Stomach smooth muscle (tissue), 2 donors: ENCODE results near the gene ZNF407.

ENCODE experiments used
- H3K27ac ChIP-seq: one replicate; pipeline ENCODE4 v1.7.0; 2013; ENCODE audit warnings: mild to moderate bottlenecking, low read length, inconsistent platforms
- H3K27me3 ChIP-seq, 2 donors: one replicate each; pipeline ENCODE4 v1.7.0; 2013; ENCODE audit warnings: low read length in 2 of 2; ENCODE audit not compliant: insufficient read depth in 2 of 2, control insufficient read depth in 1 of 2
- H3K36me3 ChIP-seq, 2 donors: one replicate each; pipeline ENCODE4 v1.7.0; 2013; ENCODE audit warnings: low read length in 2 of 2; ENCODE audit not compliant: control insufficient read depth in 2 of 2, insufficient read depth in 2 of 2
- H3K4me1 ChIP-seq: one replicate; pipeline ENCODE4 v1.7.0; 2013; ENCODE audit warnings: low read length; ENCODE audit not compliant: control insufficient read depth, insufficient read depth
- H3K4me3 ChIP-seq, 2 donors: one replicate each; pipeline ENCODE4 v1.7.0; 2013; ENCODE audit warnings: low read length in 2 of 2
- H3K9ac ChIP-seq, 2 donors: one replicate each; pipeline ENCODE4 v1.7.0; 2013; ENCODE audit warnings: low read length in 2 of 2, mild to moderate bottlenecking in 1 of 2
- H3K9me3 ChIP-seq, 2 donors: one replicate each; pipeline ENCODE4 v1.7.0; 2013; ENCODE audit warnings: low read length in 2 of 2; ENCODE audit not compliant: control insufficient read depth in 2 of 2
- donor health status: healthy.
- donor health status: Pancreatic carcinoma.

Gene ZNF407

GRCh38 chr18:75109819-75110218 lies 512.1 kb downstream of the ZNF407 start:
- H3K27ac ChIP-seq = no peak overlapping the region

GRCh38 chr18:75110311-75110710 lies 512.6 kb downstream of the ZNF407 start:
- Histone ChIP-seq H3K9me3 (no peaks in the 10 kb centered on the region), H3K4me3 (no peak overlapping the region), H3K36me3 (no peaks in the 10 kb centered on the region), H3K9ac (no peak overlapping the region), H3K27ac (no peak overlapping the region), H3K27me3 (no peaks in the 10 kb centered on the region), H3K4me1 (peaks cover 8% of the 10 kb centered on the region)

More at GRCh38 chr18:75109819-75110218, 512.1 kb downstream of the ZNF407 start:
- Histone ChIP-seq H3K4me1 (peaks cover 8% of the 10 kb centered on the region), H3K36me3 (no peaks in the 10 kb centered on the region), H3K9me3 (no peaks in the 10 kb centered on the region), H3K4me3 (no peak overlapping the region), H3K27me3 (no peaks in the 10 kb centered on the region), H3K9ac (no peak overlapping the region)

GRCh38 chr18:75110846-75111415 lies 513.3 kb downstream of the ZNF407 start:
- no peak overlapping the region for H3K27ac ChIP-seq
- no peaks in the 10 kb centered on the region for H3K9me3 ChIP-seq
- no peaks in the 10 kb centered on the region for H3K36me3 ChIP-seq
- H3K4me1 ChIP-seq = peaks cover 8% of the 10 kb centered on the region
- H3K27me3 ChIP-seq = peaks cover 0 to 1% of the 10 kb centered on the region in 2 donors
- no peak overlapping the region for H3K4me3 ChIP-seq
- H3K9ac ChIP-seq = no peak overlapping the region

GRCh38 chr18:75111760-75112159 lies 514.1 kb downstream of the ZNF407 start:
- no peaks in the 10 kb centered on the region for H3K36me3 ChIP-seq
- no peak overlapping the region for H3K27ac ChIP-seq
- no peak overlapping the region for H3K4me3 ChIP-seq
- no peaks in the 10 kb centered on the region for H3K9me3 ChIP-seq
- peaks cover 0 to 3% of the 10 kb centered on the region in 2 donors for H3K27me3 ChIP-seq
- peaks cover 8% of the 10 kb centered on the region for H3K4me1 ChIP-seq
- H3K9ac ChIP-seq = no peak overlapping the region

GRCh38 chr18:75112186-75113096 lies 514.8 kb downstream of the ZNF407 start:
- no peaks in the 10 kb centered on the region for H3K36me3 ChIP-seq
- H3K4me3 ChIP-seq = no peak overlapping the region
- peaks cover 0 to 3% of the 10 kb centered on the region in 2 donors for H3K27me3 ChIP-seq
- H3K9me3 ChIP-seq = no peaks in the 10 kb centered on the region
- peaks cover 8% of the 10 kb centered on the region for H3K4me1 ChIP-seq
- no peak overlapping the region for H3K9ac ChIP-seq
- no peak overlapping the region for H3K27ac ChIP-seq

GRCh38 chr18:75113455-75113854 lies 515.8 kb downstream of the ZNF407 start:
- Histone ChIP-seq H3K9ac (no peak overlapping the region), H3K27me3 (peaks cover 0 to 3% of the 10 kb centered on the region in 2 donors), H3K4me3 (no peak overlapping the region), H3K36me3 (no peaks in the 10 kb centered on the region), H3K27ac (no peak overlapping the region), H3K9me3 (no peaks in the 10 kb centered on the region), H3K4me1 (peaks cover 8% of the 10 kb centered on the region)

DNA sequence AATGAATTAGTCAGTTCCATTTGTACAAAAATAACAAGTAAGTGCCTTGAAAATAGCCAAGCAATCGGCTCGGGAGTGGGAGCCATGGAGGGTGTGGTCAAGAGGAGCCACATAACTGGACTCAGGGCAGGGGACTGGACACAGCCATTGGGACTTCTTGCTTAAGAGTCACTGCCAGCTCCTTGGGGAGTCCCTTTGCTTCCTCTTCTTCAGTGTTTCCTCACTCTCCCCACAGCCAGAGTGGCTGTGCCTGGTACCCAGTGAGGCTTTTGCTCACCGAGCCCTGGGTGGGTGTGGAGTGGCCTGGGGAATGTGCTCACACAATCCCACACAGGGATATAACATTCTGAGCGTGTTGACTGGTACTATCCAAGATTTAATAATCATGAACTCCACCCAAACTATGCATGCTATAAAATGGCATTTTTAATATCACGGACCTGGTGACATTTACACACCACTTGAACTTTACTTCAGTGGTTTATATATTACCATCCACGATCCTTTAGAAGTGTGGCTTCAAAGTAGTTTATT lies 516.6 kb downstream of the ZNF407 start:
- Histone ChIP-seq H3K27me3 (peaks cover 0 to 3% of the 10 kb centered on the region in 2 donors), H3K4me3 (no peak overlapping the region), H3K27ac (no peak overlapping the region), H3K4me1 (peaks cover 8% of the 10 kb centered on the region), H3K9ac (no peak overlapping the region), H3K36me3 (no peaks in the 10 kb centered on the region), H3K9me3 (no peaks in the 10 kb centered on the region)
